ENCODE measurements around the gene ALOXE3. TPM values are rescaled to one million over a fixed set of nuclear protein-coding genes. Genes with fewer than 3 reads are reported as not detected.
A peak's percentile ranks its signal among the peaks of the same experiment; 100 is the strongest.

ALOXE3 gene
- total RNA-seq, 2 donors from 2014 or later: not detected

GRCh38 chr17:8160224-8160577, 41.9 kb upstream of the ALOXE3 start:
- H3K36me3 ChIP-seq: no peaks in the 10 kb centered on the region
- no peak for DNase-seq (ENCODE audit: low spot score)
- no peaks in the 10 kb centered on the region for H3K9me3 ChIP-seq
- H3K4me1 ChIP-seq (ENCODE audit: control insufficient read depth in 1 of 2, low read depth in 2 of 2): peaks cover 28 to 58% of the 10 kb centered on the region in 2 donors
- peak overlapping the region; percentile 98 to 99 for H3K27ac ChIP-seq
- H3K4me3 ChIP-seq: no peak overlapping the region
- no peaks in the 10 kb centered on the region for H3K27me3 ChIP-seq (replicated peaks; ENCODE audit: insufficient read depth)
- no peak for ATAC-seq (ENCODE audit: insufficient number of reproducible peaks, low FRiP score, low read depth)
- TF ChIP-seq CTCF (IDR thresholded peaks at IDR 0.05): no peak

- peaks cover 28 to 57% of the 10 kb centered on the region in 2 donors for H3K4me1 ChIP-seq (ENCODE audit: control insufficient read depth in 1 of 2, low read depth in 2 of 2)
- no peaks in the 10 kb centered on the region for H3K27me3 ChIP-seq (replicated peaks; ENCODE audit: insufficient read depth)
- H3K36me3 ChIP-seq: no peaks in the 10 kb centered on the region
- ATAC-seq (ENCODE audit: insufficient number of reproducible peaks, low FRiP score, low read depth): no peak
- no peak overlapping the region for H3K4me3 ChIP-seq
- no peak for DNase-seq (ENCODE audit: low spot score)
- no peaks in the 10 kb centered on the region for H3K9me3 ChIP-seq
- peak overlapping the region; percentile 2 to 98 for H3K27ac ChIP-seq
- TF ChIP-seq CTCF (IDR thresholded peaks at IDR 0.05): no peak
Measured at GRCh38 chr17:8159459-8160223, 41.3 kb upstream of the ALOXE3 start.

GRCh38 chr17:8159032-8159400, 40.7 kb upstream of the ALOXE3 start:
- no peaks in the 10 kb centered on the region for H3K27me3 ChIP-seq (replicated peaks; ENCODE audit: insufficient read depth)
- H3K4me3 ChIP-seq: no peak overlapping the region
- ATAC-seq (ENCODE audit: insufficient number of reproducible peaks, low FRiP score, low read depth) (no peak), DNase-seq (ENCODE audit: low spot score) (no peak)
- peaks cover 24 to 51% of the 10 kb centered on the region in 2 donors for H3K4me1 ChIP-seq (ENCODE audit: control insufficient read depth in 1 of 2, low read depth in 2 of 2)
- H3K9me3 ChIP-seq: no peaks in the 10 kb centered on the region
- no peak for TF ChIP-seq CTCF (IDR thresholded peaks at IDR 0.05)
- H3K36me3 ChIP-seq: no peaks in the 10 kb centered on the region
- H3K27ac ChIP-seq: peak overlapping the region; percentile 96 to 98

GRCh38 chr17:8158267-8159031, 40.1 kb upstream of the ALOXE3 start:
- Histone ChIP-seq H3K36me3 (no peaks in the 10 kb centered on the region), H3K9me3 (no peaks in the 10 kb centered on the region), H3K27ac (peak overlapping the region; percentile 96 to 98), H3K4me1 (ENCODE audit: control insufficient read depth in 1 of 2, low read depth in 2 of 2) (peaks cover 18 to 51% of the 10 kb centered on the region in 2 donors), H3K27me3 (replicated peaks; ENCODE audit: insufficient read depth) (no peaks in the 10 kb centered on the region), H3K4me3 (peak overlapping the region; percentile 11)
- DNase-seq (ENCODE audit: low spot score) (peak; percentile 72), ATAC-seq (ENCODE audit: insufficient number of reproducible peaks, low FRiP score, low read depth) (no peak)
- TF ChIP-seq CTCF (IDR thresholded peaks at IDR 0.05): peak; percentile 95

- TF ChIP-seq CTCF (IDR thresholded peaks at IDR 0.05): no peak
- peaks cover 16 to 50% of the 10 kb centered on the region in 2 donors for H3K4me1 ChIP-seq (ENCODE audit: control insufficient read depth in 1 of 2, low read depth in 2 of 2)
- H3K9me3 ChIP-seq: no peaks in the 10 kb centered on the region
- peak overlapping the region; percentile 100 for H3K27ac ChIP-seq
- DNase-seq (ENCODE audit: low spot score) (peak; percentile 100), ATAC-seq (ENCODE audit: insufficient number of reproducible peaks, low FRiP score, low read depth) (peak; percentile 71)
- no peaks in the 10 kb centered on the region for H3K27me3 ChIP-seq (replicated peaks; ENCODE audit: insufficient read depth)
- H3K36me3 ChIP-seq: no peaks in the 10 kb centered on the region
- peak overlapping the region; percentile 76 for H3K4me3 ChIP-seq
Measured at GRCh38 chr17:8156246-8156992, 38.1 kb upstream of the ALOXE3 start.
